Measurements from ENCODE around the gene UBAP2. TPM values are rescaled to one million over a fixed set of nuclear protein-coding genes. Genes with fewer than 3 reads are reported as not detected.

Gene UBAP2
- total RNA-seq, 1 donor from 2014 or later, result 34.9 TPM

DNA sequence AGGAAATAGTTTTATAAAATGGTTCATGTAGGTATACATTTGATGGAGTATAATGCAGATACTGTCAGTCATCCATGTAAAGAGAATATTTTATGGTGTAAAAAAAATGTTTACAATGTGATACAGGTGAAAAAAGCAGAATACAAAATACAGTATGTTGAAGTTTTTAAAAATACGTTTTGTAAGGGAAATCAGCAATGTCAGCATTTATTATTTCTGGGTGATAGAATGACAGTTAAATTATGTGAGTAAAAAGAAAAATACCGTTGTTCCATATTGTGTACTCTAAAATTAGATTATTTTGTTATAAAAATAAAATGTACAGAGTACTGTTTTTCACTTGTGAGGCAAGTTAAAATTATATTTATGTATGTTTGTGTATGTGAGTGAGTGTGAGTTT lies 162.7 kb downstream of the UBAP2 start:
- DNase-seq (no peak), ATAC-seq (no peak)
- intact Hi-C loops (cut with micrococcal nuclease), result no loop called here

DNA sequence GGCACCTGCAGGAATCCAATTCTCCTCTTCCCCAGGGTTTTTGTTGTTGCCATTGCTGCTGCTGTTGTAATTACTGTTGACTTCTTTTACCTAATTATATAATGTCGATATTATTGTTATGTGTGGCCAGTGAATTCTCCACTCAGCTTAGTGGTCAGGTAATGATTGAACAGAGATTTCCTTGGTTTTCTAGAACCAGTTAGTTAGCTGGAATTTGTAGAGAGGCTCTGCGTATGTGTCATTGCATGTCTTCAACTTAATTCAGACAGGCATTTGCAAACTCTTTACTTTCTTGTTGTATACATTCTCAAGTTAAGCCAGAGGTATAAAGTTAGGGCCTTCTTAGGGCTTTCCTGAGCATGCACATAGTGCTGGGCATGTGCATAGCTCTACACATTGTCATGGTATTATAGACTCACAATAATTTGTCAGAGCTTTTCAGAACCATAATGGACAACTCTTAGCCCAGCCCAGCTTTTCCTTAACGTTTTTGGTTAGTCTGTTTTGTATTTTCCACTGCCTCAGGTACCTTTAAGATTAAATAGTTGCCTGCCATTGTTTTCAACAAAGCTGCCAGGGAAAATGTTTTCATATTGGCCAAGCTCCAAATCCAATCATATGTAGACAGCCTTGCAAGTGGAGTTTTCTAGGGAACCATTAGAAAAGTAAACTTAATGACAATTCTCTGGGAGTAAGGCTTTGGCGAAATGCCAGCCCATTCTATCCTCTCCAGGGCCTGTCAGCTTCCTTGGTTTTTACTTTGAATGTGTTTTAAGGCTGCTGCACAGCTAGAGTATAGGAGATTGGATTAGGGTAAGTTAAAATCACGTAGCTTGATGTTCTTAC lies 163.6 kb downstream of the UBAP2 start:
- ATAC-seq (peak; percentile 29), DNase-seq (no peak)
- intact Hi-C loops (cut with micrococcal nuclease), result no loop called here

DNA sequence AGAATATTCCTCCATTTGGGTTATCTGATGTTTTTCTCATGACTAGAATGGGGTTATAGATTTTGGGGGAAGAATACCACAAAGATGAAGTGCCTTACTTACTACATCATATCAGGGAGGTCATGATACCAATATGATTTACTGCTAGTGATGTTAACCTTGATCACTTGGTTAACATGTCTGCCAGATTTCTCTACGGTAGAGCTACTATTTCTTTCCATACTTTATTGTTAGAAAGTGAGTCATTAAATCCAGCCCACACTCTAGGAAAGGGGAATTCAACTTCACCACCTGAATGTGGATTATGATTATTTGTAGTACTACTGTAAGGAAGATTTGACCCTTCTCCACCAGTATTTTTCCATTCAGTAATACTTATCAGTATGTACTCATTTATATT lies 167.1 kb downstream of the UBAP2 start:
- ATAC-seq (peak; percentile 34), DNase-seq (no peak)
- intact Hi-C loops (cut with micrococcal nuclease), result no loop called here

DNA sequence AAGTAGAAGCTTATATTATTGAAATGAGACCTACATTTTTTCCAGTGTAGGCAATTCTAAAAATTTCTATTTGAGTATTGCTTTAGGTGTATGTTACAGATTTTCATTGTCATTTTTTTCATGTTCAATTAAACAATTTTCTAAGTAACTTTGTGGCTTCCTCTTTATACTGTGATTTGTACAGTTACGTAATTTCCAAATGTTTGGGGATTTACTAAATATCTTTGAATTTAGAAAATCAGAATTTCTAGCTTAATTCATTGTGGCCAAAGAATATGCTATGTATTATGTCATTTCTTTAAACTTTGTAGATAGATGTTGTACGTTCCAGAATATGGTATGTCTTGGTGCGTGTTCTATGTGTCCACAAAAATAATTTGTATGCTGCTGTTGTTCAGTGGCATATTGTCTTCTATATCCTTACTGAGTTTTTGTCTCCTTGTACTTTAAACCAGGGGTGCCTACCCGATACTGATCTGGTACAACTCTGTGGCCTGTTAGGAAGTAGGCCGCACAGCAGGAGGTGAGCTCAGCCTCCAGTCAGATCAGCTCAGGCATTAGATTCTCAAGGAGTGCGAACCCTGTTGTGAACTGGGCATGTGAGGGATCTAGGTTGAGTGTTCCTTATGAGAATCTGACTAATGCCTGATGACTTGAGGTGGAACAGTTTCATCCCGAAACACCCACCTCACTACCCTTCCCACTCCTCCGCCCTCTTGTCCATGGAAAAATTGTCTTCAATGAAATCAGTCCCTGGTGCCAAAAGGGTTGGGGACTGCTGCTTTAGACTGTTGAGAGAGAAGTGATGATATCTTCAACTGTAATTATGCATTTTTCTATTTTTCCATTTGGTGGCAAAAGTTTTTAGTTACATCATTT lies 168.2 kb downstream of the UBAP2 start:
- ATAC-seq, result peak; percentile 10

DNA sequence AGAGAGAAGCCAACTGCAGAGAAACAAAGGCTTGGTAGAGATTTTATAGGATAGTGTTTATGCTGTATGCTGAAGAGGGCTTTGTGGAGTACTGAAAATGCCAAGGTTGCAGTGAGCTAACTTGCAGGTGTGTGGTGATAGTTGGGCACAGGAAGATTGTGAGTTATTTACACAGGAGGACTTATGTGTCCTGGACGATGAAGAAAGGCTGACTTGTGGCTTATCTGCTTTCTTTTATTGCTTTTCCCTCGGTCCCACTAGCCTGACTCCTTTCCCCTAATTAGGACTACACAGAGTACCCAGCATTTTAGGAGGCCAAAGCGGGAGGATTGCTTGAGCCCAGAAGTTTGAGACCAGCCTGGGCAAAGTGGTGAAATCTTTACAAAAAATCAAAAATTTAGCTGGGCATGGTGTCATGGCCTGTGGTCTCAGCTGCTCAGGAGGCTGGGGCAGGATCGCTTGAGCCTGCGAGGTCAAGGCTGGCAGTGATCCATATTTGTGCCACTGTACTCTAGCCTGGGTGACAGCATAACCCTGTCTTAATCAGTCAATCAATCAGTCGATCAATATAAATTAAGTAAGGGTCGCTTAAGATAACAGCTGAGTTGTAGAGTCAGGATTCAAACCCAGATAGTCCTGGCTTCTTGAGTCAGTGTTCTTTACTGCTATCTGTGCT lies 169.9 kb downstream of the UBAP2 start:
- DNase-seq (no peak), ATAC-seq (peak; percentile 32)
- intact Hi-C loops (cut with micrococcal nuclease), result no loop called here

More for the DNA sequence above, 168.2 kb downstream of the UBAP2 start:
- no peak for DNase-seq
- intact Hi-C loops (cut with micrococcal nuclease), result no loop called here

DNA sequence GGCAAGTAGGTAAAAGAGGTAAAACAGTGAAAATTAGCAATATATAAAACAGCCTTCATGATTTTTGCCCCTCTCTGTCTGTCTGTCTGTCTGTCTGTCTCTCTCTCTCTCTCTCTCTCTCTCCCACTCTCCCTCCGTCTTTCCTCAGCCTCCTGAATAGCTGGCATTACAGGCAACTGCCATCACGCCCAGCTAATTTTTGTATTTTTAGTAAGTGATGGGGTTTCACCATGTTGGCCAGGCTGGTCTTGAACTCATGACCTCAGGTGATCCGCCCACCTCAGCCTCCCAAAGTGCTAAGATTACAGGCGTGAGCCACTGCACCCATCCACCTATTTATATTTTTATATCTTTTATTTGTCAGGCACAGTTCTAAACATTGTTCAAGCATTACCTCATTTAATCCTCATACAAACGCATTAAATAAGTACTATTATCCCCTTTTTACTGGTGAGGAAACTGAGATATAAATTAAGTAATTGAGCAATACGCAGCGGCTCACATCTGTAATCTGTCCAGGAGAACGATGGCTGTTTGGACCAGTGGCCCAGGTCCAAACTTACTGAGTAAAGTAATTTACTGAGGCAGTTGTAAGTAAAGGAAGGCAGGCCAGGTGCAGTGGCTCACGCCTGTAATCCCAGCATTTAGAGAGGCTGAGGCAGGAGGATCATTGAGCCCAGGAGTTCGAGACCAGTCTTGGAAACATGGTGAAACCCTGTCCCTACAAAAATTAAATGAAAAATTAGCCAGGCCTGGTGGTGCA lies 170.8 kb downstream of the UBAP2 start:
- intact Hi-C loops (cut with micrococcal nuclease), result no loop called here
- DNase-seq (no peak), ATAC-seq (peak; percentile 15)

Other genes with a start within 250 kb of the UBAP2 start
- 48.0 TPM for gene UBE2R2, start 231.7 kb downstream of the UBAP2 start, total RNA-seq
- 17.3 TPM for gene DCAF12, start 77.8 kb upstream of the UBAP2 start, total RNA-seq
- 46.9 TPM for gene UBAP1, start 130.2 kb upstream of the UBAP2 start, total RNA-seq